K562 (cell line): Measurements from ENCODE around the gene POLR2M. TPM values are rescaled to one million over a fixed set of nuclear protein-coding genes. Genes with fewer than 3 reads are reported as not detected.

Source experiments
- ATF7 ChIP-seq: fragments of 450-650 bp; IDR thresholded peaks from 2 replicates; pipeline ENCODE4 v1.7.1; 2014; ENCODE audit warnings: mild to moderate bottlenecking, moderate library complexity
- BRF2 ChIP-seq: IDR thresholded peaks from 3 replicates; pipeline ENCODE4 v1.6.1; 2011; ENCODE audit warnings: borderline replicate concordance, mild to moderate bottlenecking; ENCODE audit not compliant: insufficient read length, insufficient read depth
- HDAC2 ChIP-seq: fragments of 450-650 bp; IDR thresholded peaks from 2 replicates; pipeline ENCODE4 v1.6.1; 2016; ENCODE audit warnings: mild to moderate bottlenecking
- PCBP2 ChIP-seq: fragments of 200-400 bp; formaldehyde crosslinking; IDR thresholded peaks from 2 replicates; pipeline ENCODE4 v1.6.1; 2018; ENCODE audit warnings: low read length, low read depth, mild to moderate bottlenecking, moderate library complexity; ENCODE audit not compliant: poor library complexity, severe bottlenecking
- ZNF253 ChIP-seq: fragments of 250-450 bp; sonication (Bioruptor Pico); conservative IDR thresholded peaks from 2 replicates; pipeline ENCODE4 v1.6.1; 2021; ENCODE audit warnings: mild to moderate bottlenecking
- polyA plus RNA-seq, 8 experiments: library from polyadenylated mRNA; depleted of rRNA in 4 of 8; stranded (reverse) in 5 of 8; unstranded in 3 of 8; fragments of >200 nt; fragmentation: Nextera tagmentation in 2 of 8; fragmentation: Illumina TruSeq in 1 of 8; extraction: Ambion mirVana in 2 of 8; extraction: Trizol in 1 of 8; gene quantifications; 2 replicates each; pipeline versions ENCODE4 v1.2.1 to v1.2.3, GENCODE V29; 2011 to 2014; ENCODE audit warnings: inconsistent platforms in 1 of 8, missing spikeins in 1 of 8
- total RNA-seq, 7 experiments: library from RNA; depleted of rRNA in 6 of 7; stranded (reverse); fragments of >200 nt in 6 of 7; fragmentation: Illumina TruSeq in 2 of 7; extraction: Trizol in 2 of 7; gene quantifications; 2 replicates each; pipeline versions ENCODE4 v1.2.1 to v1.2.3, GENCODE V29; 2011 to 2021; ENCODE audit warnings: low replicate concordance in 1 of 7
- TF ChIP-seq, protein P1 (sequence below): IDR thresholded peaks from 2 replicates; pipeline ENCODE4 v1.6.1; 2011; ENCODE audit not compliant: insufficient read length; ENCODE audit errors: extremely low read depth
- TF ChIP-seq, protein P2 (sequence below): fragments of 250-450 bp; sonication (Bioruptor Pico); IDR thresholded peaks from 2 replicates; pipeline ENCODE4 v1.4.0; 2020; ENCODE audit warnings: mild to moderate bottlenecking, moderate library complexity

Gene POLR2M
- total and polyA plus RNA-seq, 9 of the 15 experiments (the other 6 are each of a cell fraction or from before 2014, with no cell fraction given) = 9.2 to 1,050 (median 43.0) TPM

DNA sequence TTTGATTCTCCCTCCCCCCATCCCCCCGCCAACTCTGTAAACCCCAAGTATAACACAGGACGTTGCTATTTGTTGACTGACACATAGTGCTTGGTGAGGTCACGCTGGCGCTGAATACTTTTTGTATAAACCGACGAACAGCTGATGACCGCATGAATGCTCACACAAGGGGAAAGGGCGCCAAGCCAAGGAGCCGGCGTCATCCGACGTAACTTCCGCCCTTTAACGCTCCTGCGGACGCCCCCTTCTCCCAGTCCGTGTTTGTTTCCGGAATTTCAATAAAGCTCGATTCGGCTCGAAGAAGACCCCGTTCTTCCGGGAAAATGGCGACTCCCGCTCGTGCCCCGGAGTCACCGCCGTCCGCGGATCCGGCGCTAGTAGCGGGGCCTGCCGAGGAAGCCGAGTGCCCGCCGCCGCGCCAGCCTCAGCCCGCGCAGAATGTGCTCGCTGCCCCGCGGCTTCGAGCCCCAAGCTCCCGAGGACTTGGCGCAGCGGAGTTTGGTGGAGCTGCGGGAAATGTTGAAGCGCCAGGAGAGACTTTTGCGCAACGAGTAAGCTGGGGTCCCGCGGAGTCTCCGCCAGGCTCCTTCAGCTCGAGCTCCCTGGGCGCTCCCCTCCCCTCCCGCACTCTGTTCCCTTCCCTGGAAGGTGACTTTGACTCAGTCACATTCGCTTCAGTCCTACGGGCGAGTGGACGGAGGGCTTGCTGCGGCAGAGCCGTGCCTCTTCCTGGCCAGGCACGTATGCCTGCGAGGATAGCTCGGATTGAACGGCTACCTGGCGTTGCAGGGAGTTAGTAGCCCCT is at the start of gene POLR2M (continued):
- TF ChIP-seq, protein P1, sequence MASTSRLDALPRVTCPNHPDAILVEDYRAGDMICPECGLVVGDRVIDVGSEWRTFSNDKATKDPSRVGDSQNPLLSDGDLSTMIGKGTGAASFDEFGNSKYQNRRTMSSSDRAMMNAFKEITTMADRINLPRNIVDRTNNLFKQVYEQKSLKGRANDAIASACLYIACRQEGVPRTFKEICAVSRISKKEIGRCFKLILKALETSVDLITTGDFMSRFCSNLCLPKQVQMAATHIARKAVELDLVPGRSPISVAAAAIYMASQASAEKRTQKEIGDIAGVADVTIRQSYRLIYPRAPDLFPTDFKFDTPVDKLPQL = no peak
- TF ChIP-seq PCBP2 (no peak), BRF2 (no peak), ZNF253 (CRISPR knock-in tag) (no peak), HDAC2 (no peak), ATF7 (peak; percentile 92)
- TF ChIP-seq, protein P2, sequence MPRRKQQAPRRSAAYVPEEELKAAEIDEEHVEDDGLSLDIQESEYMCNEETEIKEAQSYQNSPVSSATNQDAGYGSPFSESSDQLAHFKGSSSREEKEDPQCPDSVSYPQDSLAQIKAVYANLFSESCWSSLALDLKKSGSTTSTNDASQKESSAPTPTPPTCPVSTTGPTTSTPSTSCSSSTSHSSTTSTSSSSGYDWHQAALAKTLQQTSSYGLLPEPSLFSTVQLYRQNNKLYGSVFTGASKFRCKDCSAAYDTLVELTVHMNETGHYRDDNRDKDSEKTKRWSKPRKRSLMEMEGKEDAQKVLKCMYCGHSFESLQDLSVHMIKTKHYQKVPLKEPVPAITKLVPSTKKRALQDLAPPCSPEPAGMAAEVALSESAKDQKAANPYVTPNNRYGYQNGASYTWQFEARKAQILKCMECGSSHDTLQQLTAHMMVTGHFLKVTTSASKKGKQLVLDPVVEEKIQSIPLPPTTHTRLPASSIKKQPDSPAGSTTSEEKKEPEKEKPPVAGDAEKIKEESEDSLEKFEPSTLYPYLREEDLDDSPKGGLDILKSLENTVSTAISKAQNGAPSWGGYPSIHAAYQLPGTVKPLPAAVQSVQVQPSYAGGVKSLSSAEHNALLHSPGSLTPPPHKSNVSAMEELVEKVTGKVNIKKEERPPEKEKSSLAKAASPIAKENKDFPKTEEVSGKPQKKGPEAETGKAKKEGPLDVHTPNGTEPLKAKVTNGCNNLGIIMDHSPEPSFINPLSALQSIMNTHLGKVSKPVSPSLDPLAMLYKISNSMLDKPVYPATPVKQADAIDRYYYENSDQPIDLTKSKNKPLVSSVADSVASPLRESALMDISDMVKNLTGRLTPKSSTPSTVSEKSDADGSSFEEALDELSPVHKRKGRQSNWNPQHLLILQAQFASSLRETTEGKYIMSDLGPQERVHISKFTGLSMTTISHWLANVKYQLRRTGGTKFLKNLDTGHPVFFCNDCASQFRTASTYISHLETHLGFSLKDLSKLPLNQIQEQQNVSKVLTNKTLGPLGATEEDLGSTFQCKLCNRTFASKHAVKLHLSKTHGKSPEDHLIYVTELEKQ = no peak
